Upper lobe of left lung (tissue), 6 donors: ENCODE results near the gene SP8. TPM values are rescaled to one million over a fixed set of nuclear protein-coding genes. Genes with fewer than 3 reads are reported as not detected.

Source experiments
- ATAC-seq, 2 donors: fragments of 200-7000 bp; cut with Tn5 transposase; one replicate each; pipeline ENCODE4 v1.9.1; 2022; ENCODE audit warnings: mild to moderate bottlenecking in 2 of 2, moderate library complexity in 2 of 2; ENCODE audit not compliant: low FRiP score in 2 of 2
- DNase-seq, 2 donors: peaks; one replicate each; pipeline ENCODE4 v3.0.0-alpha.2; 2019 to 2020
- H3K27ac ChIP-seq, 4 donors: fragments of 200-600 bp; sonication (generic); one replicate each; pipeline ENCODE4 v1.5.1; 2016 to 2019
- H3K27me3 ChIP-seq, 4 donors: fragments of 200-600 bp; sonication (generic); one replicate each; pipeline ENCODE4 v1.5.1; 2017 to 2019
- H3K36me3 ChIP-seq, 4 donors: fragments of 200-600 bp; sonication (generic); one replicate each; pipeline ENCODE4 v1.5.1; 2016 to 2019
- H3K4me1 ChIP-seq, 4 donors: fragments of 200-600 bp; sonication (generic); one replicate each; pipeline ENCODE4 v1.5.1; 2018 to 2019
- H3K4me3 ChIP-seq, 4 donors: fragments of 200-600 bp; sonication (generic); one replicate each; pipeline ENCODE4 v1.5.1; 2017 to 2019; ENCODE audit warnings: mild to moderate bottlenecking in 2 of 4, moderate library complexity in 1 of 4
- H3K9me3 ChIP-seq, 4 donors: fragments of 200-600 bp; sonication (generic); one replicate each; pipeline ENCODE4 v1.5.1; 2018 to 2019
- EP300 ChIP-seq, 4 donors: sonication (generic); formaldehyde crosslinking; IDR thresholded peaks; one replicate each; pipeline ENCODE4 v1.5.1; 2017; ENCODE audit warnings: antibody characterized with exemption in 4 of 4, control low read depth in 2 of 4
- POLR2A ChIP-seq, 4 donors: fragments of 450-650 bp; IDR thresholded peaks; one replicate each; pipeline ENCODE4 v1.5.1; 2016 to 2017; ENCODE audit warnings: antibody characterized with exemption in 4 of 4, mild to moderate bottlenecking in 2 of 4
- POLR2AphosphoS5 ChIP-seq, 2 donors: sonication (generic); formaldehyde crosslinking; IDR thresholded peaks; one replicate each; pipeline ENCODE4 v1.5.1; 2017; ENCODE audit warnings: antibody characterized with exemption in 2 of 2
- WGBS, 2 donors: methylation state at CpG; one replicate each; pipeline ENCODE4 v1.1.5; 2017 to 2018; 5-methylcytosine and 5-hydroxymethylcytosine counted together
- total RNA-seq, 6 donors: library from RNA; depleted of rRNA in 4 of 6; stranded (reverse); fragments of >200 nt in 4 of 6; gene quantifications; one replicate each; pipeline versions ENCODE4 v1.1.0 to v1.2.1, GENCODE V29; 2016 to 2021
- TF ChIP-seq, protein P1 (sequence below), 6 experiments: fragments of 450-650 bp in 4 of 6; fragments of 200-600 bp in 2 of 6; sonication (generic) in 2 of 6; IDR thresholded peaks; one replicate each; pipeline ENCODE4 v1.5.1; 2016 to 2019; ENCODE audit warnings: antibody characterized with exemption in 6 of 6
- donor health status: DM: no; HTN: no; CAD: no; lungs with moderate emphysema.
- donor health status: DM: no; HTN: yes; CAD: no; lungs with severe emphysema.

SP8 gene
- total RNA-seq, 6 donors from 2014 or later, result not detected

DNA sequence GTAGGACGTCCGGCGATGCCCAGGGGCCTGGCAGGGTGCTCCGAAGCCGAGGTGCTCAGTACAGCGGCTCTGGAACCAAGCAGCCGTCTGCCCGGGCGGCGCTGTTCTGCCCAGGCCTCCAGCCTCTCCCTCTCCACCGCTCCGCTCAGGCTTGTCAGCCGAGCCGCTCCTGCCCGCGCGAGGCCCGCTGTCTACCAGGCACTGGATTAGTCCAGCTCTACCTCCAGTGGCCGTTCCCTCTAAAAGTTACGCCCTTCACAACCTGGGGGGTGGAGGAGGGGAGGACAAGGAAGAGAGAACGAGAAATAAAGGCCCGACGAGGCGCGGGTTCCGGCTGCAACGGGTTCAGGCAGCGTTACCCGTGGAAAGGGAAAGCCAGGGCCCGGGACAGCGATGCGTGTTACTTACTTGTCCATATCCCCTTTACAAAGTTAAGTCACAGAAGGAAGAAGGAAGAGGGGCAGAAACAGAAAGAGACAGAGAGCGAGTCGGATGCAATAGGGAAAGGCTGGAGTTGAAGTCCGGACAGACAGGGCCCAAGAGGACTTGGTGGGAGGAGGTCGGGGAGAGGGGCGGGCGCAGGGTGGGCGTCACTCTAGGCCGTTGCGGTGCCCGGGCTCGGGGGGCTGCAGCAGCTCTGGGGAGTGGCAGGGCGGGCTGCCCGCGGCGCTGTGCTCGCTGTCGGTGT, 2.8 kb downstream of the SP8 start:
- TF ChIP-seq POLR2A (IDR thresholded peaks at IDR 0.05), result no peak
- TF ChIP-seq EP300 (IDR thresholded peaks at IDR 0.05), result no peak
- no peak for TF ChIP-seq POLR2AphosphoS5 (IDR thresholded peaks at IDR 0.05)
- TF ChIP-seq, protein P1, sequence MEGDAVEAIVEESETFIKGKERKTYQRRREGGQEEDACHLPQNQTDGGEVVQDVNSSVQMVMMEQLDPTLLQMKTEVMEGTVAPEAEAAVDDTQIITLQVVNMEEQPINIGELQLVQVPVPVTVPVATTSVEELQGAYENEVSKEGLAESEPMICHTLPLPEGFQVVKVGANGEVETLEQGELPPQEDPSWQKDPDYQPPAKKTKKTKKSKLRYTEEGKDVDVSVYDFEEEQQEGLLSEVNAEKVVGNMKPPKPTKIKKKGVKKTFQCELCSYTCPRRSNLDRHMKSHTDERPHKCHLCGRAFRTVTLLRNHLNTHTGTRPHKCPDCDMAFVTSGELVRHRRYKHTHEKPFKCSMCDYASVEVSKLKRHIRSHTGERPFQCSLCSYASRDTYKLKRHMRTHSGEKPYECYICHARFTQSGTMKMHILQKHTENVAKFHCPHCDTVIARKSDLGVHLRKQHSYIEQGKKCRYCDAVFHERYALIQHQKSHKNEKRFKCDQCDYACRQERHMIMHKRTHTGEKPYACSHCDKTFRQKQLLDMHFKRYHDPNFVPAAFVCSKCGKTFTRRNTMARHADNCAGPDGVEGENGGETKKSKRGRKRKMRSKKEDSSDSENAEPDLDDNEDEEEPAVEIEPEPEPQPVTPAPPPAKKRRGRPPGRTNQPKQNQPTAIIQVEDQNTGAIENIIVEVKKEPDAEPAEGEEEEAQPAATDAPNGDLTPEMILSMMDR (IDR thresholded peaks at IDR 0.05), result no peak
- Histone ChIP-seq H3K27ac (no peak overlapping the region), H3K4me1 (peaks cover 33 to 41% (median 35%) of the 10 kb centered on the region in 4 donors), H3K4me3 (peak overlapping the region in 3 of 4 donors; percentile 13 to 37 (median 25)), H3K27me3 (peaks cover 1 to 82% (median 43%) of the 10 kb centered on the region in 4 donors), H3K36me3 (no peaks in the 10 kb centered on the region), H3K9me3 (no peaks in the 10 kb centered on the region)
- DNase-seq (peak; percentile 26 to 79), ATAC-seq (peak in 1 of 2 donors; percentile 67)
- 2 to 7% methylated on average over 37 to 49 of the region's 49 CpGs for WGBS, 2 donors

DNA sequence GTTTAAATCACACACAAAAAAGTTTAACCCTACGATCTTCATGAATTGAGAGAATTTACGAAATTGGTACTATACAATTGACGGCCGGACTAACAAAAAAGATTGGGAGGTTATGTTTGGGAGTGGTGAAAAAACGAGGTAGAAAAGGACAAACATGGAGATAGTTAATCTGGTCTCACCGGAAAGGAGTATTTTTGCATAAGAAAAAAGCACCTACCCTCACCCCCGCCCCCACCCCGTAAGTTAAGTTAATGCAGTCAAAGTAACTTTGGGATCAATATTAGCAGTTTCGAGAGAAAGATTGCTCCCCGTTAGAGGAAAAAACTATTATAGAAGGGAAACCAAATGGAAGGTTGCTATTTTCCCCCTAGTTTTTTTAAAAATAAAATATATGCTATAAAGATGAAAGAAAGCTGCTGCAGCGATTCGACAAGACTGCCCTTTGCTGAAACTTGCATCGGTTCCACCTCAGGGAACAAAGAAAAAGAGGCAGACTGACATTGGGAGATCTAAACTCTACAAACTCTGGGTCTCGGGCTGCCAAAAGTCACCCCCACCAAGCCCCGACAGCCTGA, 3.5 kb downstream of the SP8 start:
- no peak for DNase-seq
- Histone ChIP-seq H3K9me3 (no peaks in the 10 kb centered on the region), H3K36me3 (no peaks in the 10 kb centered on the region), H3K27ac (no peak overlapping the region), H3K27me3 (peaks cover 1 to 80% (median 44%) of the 10 kb centered on the region in 4 donors), H3K4me1 (peaks cover 35 to 44% (median 37%) of the 10 kb centered on the region in 4 donors), H3K4me3 (no peak overlapping the region)
- TF ChIP-seq POLR2AphosphoS5 (IDR thresholded peaks at IDR 0.05) (no peak), EP300 (IDR thresholded peaks at IDR 0.05) (no peak), POLR2A (IDR thresholded peaks at IDR 0.05) (no peak)
- TF ChIP-seq, protein P1 (IDR thresholded peaks at IDR 0.05), result no peak
- no peak for ATAC-seq
- 21% methylated on average over 15 of the region's 15 CpGs for WGBS, 2 donors

DNA sequence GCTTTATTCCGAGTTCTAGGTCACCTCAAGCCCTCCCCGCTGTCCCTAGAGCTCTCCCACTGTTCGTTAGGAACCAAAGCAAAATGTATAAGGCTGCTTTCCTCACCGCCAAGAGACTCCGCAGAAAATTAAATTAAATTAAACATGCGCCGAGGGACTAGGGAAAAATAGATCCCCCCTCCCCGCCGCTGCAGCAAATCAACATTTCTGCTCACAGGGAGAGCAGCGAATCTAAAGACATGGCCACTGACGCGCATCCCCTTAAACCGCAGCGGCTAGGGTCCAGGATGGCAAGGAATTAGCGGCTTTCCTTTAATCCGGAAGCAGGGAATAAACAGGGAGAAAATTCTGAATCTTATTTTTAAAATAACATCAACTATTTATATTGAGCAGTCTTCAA, 7.6 kb downstream of the SP8 start:
- WGBS, 2 donors, result 20 to 28% methylated on average over 16 of the region's 16 CpGs
- DNase-seq, result no peak
- Histone ChIP-seq H3K9me3 (no peaks in the 10 kb centered on the region), H3K4me3 (no peak overlapping the region), H3K4me1 (peaks cover 11 to 17% (median 13%) of the 10 kb centered on the region in 4 donors), H3K36me3 (no peaks in the 10 kb centered on the region), H3K27me3 (peaks cover 0 to 70% (median 19%) of the 10 kb centered on the region in 4 donors), H3K27ac (no peak overlapping the region)
- no peak for ATAC-seq
- TF ChIP-seq EP300 (IDR thresholded peaks at IDR 0.05) (no peak), POLR2A (IDR thresholded peaks at IDR 0.05) (no peak), POLR2AphosphoS5 (IDR thresholded peaks at IDR 0.05) (no peak)
- TF ChIP-seq, protein P1 (IDR thresholded peaks at IDR 0.05), result no peak

DNA sequence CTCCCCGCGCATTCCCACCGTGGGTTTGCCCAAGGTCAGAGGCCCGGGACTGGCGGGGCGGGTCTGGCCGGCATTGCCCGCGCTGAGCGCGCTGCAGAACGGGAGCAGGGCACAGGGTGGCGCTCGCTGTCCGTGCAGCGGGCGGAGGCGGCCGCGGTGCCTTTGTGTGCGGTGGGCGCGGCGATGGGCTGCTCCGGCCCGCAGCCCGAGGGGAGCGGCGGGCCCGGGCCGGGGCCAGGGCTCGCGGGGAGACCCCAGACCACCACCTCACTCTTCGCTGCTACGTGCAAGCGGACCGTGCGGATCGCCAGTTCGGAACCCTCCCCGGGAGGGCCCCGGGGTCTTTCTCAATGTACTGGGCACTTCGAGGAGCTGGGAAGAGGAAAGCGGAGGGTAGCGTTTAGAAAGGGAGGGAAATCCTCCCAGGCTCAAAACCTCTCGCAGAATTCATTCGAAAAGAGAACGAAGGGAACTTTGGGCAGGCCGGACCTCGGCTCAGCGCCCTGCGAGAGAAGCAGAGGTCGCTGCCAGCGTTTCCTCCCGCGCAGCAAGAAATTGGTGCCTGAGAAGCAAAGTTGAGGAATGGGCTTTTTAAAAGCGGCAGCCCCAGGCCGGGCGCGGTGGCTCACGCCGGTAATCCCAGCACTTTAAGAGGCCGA, 8.5 kb downstream of the SP8 start:
- Histone ChIP-seq H3K27ac (no peak overlapping the region), H3K27me3 (peaks cover 0 to 63% (median 15%) of the 10 kb centered on the region in 4 donors), H3K9me3 (no peaks in the 10 kb centered on the region), H3K4me1 (peaks cover 10 to 11% (median 10%) of the 10 kb centered on the region in 4 donors), H3K4me3 (peak overlapping the region in 3 of 4 donors; percentile 6 to 37 (median 30)), H3K36me3 (no peaks in the 10 kb centered on the region)
- TF ChIP-seq POLR2AphosphoS5 (IDR thresholded peaks at IDR 0.05) (no peak), EP300 (IDR thresholded peaks at IDR 0.05) (no peak), POLR2A (IDR thresholded peaks at IDR 0.05) (no peak)
- TF ChIP-seq, protein P1 (IDR thresholded peaks at IDR 0.05), result peak; percentile 28 to 84 (median 68)
- peak; percentile 32 to 90 for DNase-seq
- 3 to 5% methylated on average over 21 to 59 of the region's 63 CpGs for WGBS, 2 donors
- peak; percentile 78 to 91 for ATAC-seq
